T-helper 1 cell treated with Interleukin-12 subunit alpha and Interleukin-12 subunit beta and Interleukin-4 antibody, amounts not matched to agents 30 μg/mL and 1 μg/mL, for 36 hours (primary cell): ENCODE results near the gene KIAA0040.

Experiments
- H3K27ac Mint-ChIP-seq: one replicate; pipeline ENCODE4 v1.8.0; 2021; ENCODE audit warnings: mild to moderate bottlenecking, mixed read lengths
- H3K27me3 Mint-ChIP-seq: one replicate; pipeline ENCODE4 v1.8.0; 2021; ENCODE audit warnings: low read depth, mixed read lengths
- H3K36me3 Mint-ChIP-seq: one replicate; pipeline ENCODE4 v1.8.0; 2021; ENCODE audit warnings: low read depth, mixed read lengths
- H3K4me1 Mint-ChIP-seq: one replicate; pipeline ENCODE4 v1.8.0; 2021; ENCODE audit warnings: low read depth, mixed read lengths
- H3K4me3 Mint-ChIP-seq: one replicate; pipeline ENCODE4 v1.8.0; 2021; ENCODE audit warnings: mild to moderate bottlenecking, moderate library complexity, mixed read lengths
- H3K9me3 Mint-ChIP-seq: one replicate; pipeline ENCODE4 v1.8.0; 2021; ENCODE audit warnings: mixed read lengths

Gene KIAA0040

GRCh38 chr1:175169286-175170018 lies 23.1 kb downstream of the KIAA0040 start:
- Mint-ChIP-seq H3K27ac (no peak overlapping the region), H3K4me3 (no peak overlapping the region), H3K4me1 (peaks cover 50% of the 10 kb centered on the region), H3K27me3 (no peaks in the 10 kb centered on the region), H3K9me3 (no peaks in the 10 kb centered on the region), H3K36me3 (peaks cover 57% of the 10 kb centered on the region)

- H3K27me3 Mint-ChIP-seq, result no peaks in the 10 kb centered on the region
- H3K27ac Mint-ChIP-seq, result no peak overlapping the region
- no peaks in the 10 kb centered on the region for H3K9me3 Mint-ChIP-seq
- H3K4me1 Mint-ChIP-seq, result peaks cover 44% of the 10 kb centered on the region
- H3K4me3 Mint-ChIP-seq, result no peak overlapping the region
- H3K36me3 Mint-ChIP-seq, result peaks cover 55% of the 10 kb centered on the region
Observed at GRCh38 chr1:175168782-175169181, 23.8 kb downstream of the KIAA0040 start.

GRCh38 chr1:175167861-175168260 lies 24.7 kb downstream of the KIAA0040 start:
- peaks cover 37% of the 10 kb centered on the region for H3K4me1 Mint-ChIP-seq
- no peak overlapping the region for H3K4me3 Mint-ChIP-seq
- H3K27ac Mint-ChIP-seq, result no peak overlapping the region
- no peaks in the 10 kb centered on the region for H3K9me3 Mint-ChIP-seq
- H3K36me3 Mint-ChIP-seq, result peaks cover 54% of the 10 kb centered on the region
- no peaks in the 10 kb centered on the region for H3K27me3 Mint-ChIP-seq

- Mint-ChIP-seq H3K4me3 (no peak overlapping the region), H3K27me3 (no peaks in the 10 kb centered on the region), H3K4me1 (peaks cover 35% of the 10 kb centered on the region), H3K9me3 (no peaks in the 10 kb centered on the region), H3K36me3 (peaks cover 51% of the 10 kb centered on the region), H3K27ac (no peak overlapping the region)
Observed at GRCh38 chr1:175166746-175167145, 25.8 kb downstream of the KIAA0040 start.

- H3K4me3 Mint-ChIP-seq, result no peak overlapping the region
- H3K9me3 Mint-ChIP-seq, result no peaks in the 10 kb centered on the region
- peaks cover 29% of the 10 kb centered on the region for H3K4me1 Mint-ChIP-seq
- no peak overlapping the region for H3K27ac Mint-ChIP-seq
- H3K36me3 Mint-ChIP-seq, result peaks cover 59% of the 10 kb centered on the region
- no peaks in the 10 kb centered on the region for H3K27me3 Mint-ChIP-seq
Observed at GRCh38 chr1:175164751-175165150, 27.8 kb downstream of the KIAA0040 start.

GRCh38 chr1:175163702-175164101 lies 28.9 kb downstream of the KIAA0040 start:
- no peak overlapping the region for H3K27ac Mint-ChIP-seq

GRCh38 chr1:175162955-175163354 lies 29.6 kb downstream of the KIAA0040 start:
- no peak overlapping the region for H3K4me3 Mint-ChIP-seq
- no peak overlapping the region for H3K27ac Mint-ChIP-seq
- no peaks in the 10 kb centered on the region for H3K9me3 Mint-ChIP-seq
- H3K36me3 Mint-ChIP-seq, result peaks cover 60% of the 10 kb centered on the region
- no peaks in the 10 kb centered on the region for H3K27me3 Mint-ChIP-seq
- H3K4me1 Mint-ChIP-seq, result peaks cover 18% of the 10 kb centered on the region

More at GRCh38 chr1:175163702-175164101, 28.9 kb downstream of the KIAA0040 start:
- H3K9me3 Mint-ChIP-seq, result no peaks in the 10 kb centered on the region
- H3K4me1 Mint-ChIP-seq, result peaks cover 19% of the 10 kb centered on the region
- H3K36me3 Mint-ChIP-seq, result peaks cover 60% of the 10 kb centered on the region
- no peak overlapping the region for H3K4me3 Mint-ChIP-seq
- no peaks in the 10 kb centered on the region for H3K27me3 Mint-ChIP-seq

- peaks cover 31% of the 10 kb centered on the region for H3K4me1 Mint-ChIP-seq
- H3K27me3 Mint-ChIP-seq, result peaks cover 8% of the 10 kb centered on the region
- no peaks in the 10 kb centered on the region for H3K9me3 Mint-ChIP-seq
- H3K27ac Mint-ChIP-seq, result no peak overlapping the region
- peaks cover 43% of the 10 kb centered on the region for H3K36me3 Mint-ChIP-seq
- H3K4me3 Mint-ChIP-seq, result no peak overlapping the region
Observed at GRCh38 chr1:175158170-175158591, 34.4 kb downstream of the KIAA0040 start.

GRCh38 chr1:175157200-175157599 lies 35.4 kb downstream of the KIAA0040 start:
- H3K36me3 Mint-ChIP-seq, result peaks cover 42% of the 10 kb centered on the region
- H3K27ac Mint-ChIP-seq, result no peak overlapping the region
- H3K27me3 Mint-ChIP-seq, result peaks cover 17% of the 10 kb centered on the region
- no peak overlapping the region for H3K4me3 Mint-ChIP-seq
- no peaks in the 10 kb centered on the region for H3K9me3 Mint-ChIP-seq
- H3K4me1 Mint-ChIP-seq, result peaks cover 31% of the 10 kb centered on the region

GRCh38 chr1:175155936-175156335 lies 36.6 kb downstream of the KIAA0040 start:
- no peak overlapping the region for H3K27ac Mint-ChIP-seq
- peaks cover 33% of the 10 kb centered on the region for H3K36me3 Mint-ChIP-seq
- H3K4me3 Mint-ChIP-seq, result no peak overlapping the region
- H3K9me3 Mint-ChIP-seq, result no peaks in the 10 kb centered on the region
- peaks cover 26% of the 10 kb centered on the region for H3K4me1 Mint-ChIP-seq
- peaks cover 28% of the 10 kb centered on the region for H3K27me3 Mint-ChIP-seq

- no peaks in the 10 kb centered on the region for H3K9me3 Mint-ChIP-seq
- H3K4me1 Mint-ChIP-seq, result peaks cover 23% of the 10 kb centered on the region
- peaks cover 32% of the 10 kb centered on the region for H3K27me3 Mint-ChIP-seq
- H3K36me3 Mint-ChIP-seq, result peaks cover 28% of the 10 kb centered on the region
- H3K4me3 Mint-ChIP-seq, result no peak overlapping the region
- no peak overlapping the region for H3K27ac Mint-ChIP-seq
Observed at GRCh38 chr1:175155473-175155856, 37.1 kb downstream of the KIAA0040 start.

GRCh38 chr1:175154629-175155472 lies 37.7 kb downstream of the KIAA0040 start:
- H3K4me3 Mint-ChIP-seq, result no peak overlapping the region
- H3K9me3 Mint-ChIP-seq, result no peaks in the 10 kb centered on the region
- H3K36me3 Mint-ChIP-seq, result peaks cover 22% of the 10 kb centered on the region
- peaks cover 23% of the 10 kb centered on the region for H3K4me1 Mint-ChIP-seq
- peaks cover 34% of the 10 kb centered on the region for H3K27me3 Mint-ChIP-seq
- H3K27ac Mint-ChIP-seq, result no peak overlapping the region

GRCh38 chr1:175152006-175152652 lies 40.4 kb downstream of the KIAA0040 start:
- H3K4me3 Mint-ChIP-seq, result no peak overlapping the region
- peaks cover 51% of the 10 kb centered on the region for H3K27me3 Mint-ChIP-seq

GRCh38 chr1:175150596-175151319 lies 41.8 kb downstream of the KIAA0040 start:
- Mint-ChIP-seq H3K4me1 (peaks cover 15% of the 10 kb centered on the region), H3K9me3 (no peaks in the 10 kb centered on the region), H3K36me3 (no peaks in the 10 kb centered on the region), H3K4me3 (no peak overlapping the region), H3K27ac (peak overlapping the region; percentile 56), H3K27me3 (peaks cover 51% of the 10 kb centered on the region)

More at GRCh38 chr1:175152006-175152652, 40.4 kb downstream of the KIAA0040 start:
- H3K4me1 Mint-ChIP-seq, result peaks cover 17% of the 10 kb centered on the region
- H3K36me3 Mint-ChIP-seq, result peaks cover 3% of the 10 kb centered on the region
- H3K9me3 Mint-ChIP-seq, result no peaks in the 10 kb centered on the region
- no peak overlapping the region for H3K27ac Mint-ChIP-seq
